A549 (cell line): ENCODE data around the gene PODXL2. TPM values are rescaled to one million over a fixed set of nuclear protein-coding genes. Genes with fewer than 3 reads are reported as not detected.

ENCODE experiments used
- ATAC-seq, 2 experiments: fragments of 200-7000 bp in 1 of 2; fragments of >200 bp in 1 of 2; cut with Nextera tagmentation in 1 of 2; cut with Tn5 transposase in 1 of 2; 3 replicates each; pipeline versions ENCODE4 v1.8.0 to v1.9.1; 2018 to 2020; ENCODE audit warnings: mild to moderate bottlenecking in 1 of 2, moderate library complexity in 1 of 2
- CTCF ChIA-PET: fragments of 300-600 bp; sonication (Branson Sonifier 250); formaldehyde crosslinking; extraction: SDS; loops from one replicate; lab custom pipeline; 2021; ENCODE audit warnings: antibody characterized with exemption, inconsistent platforms; lab: Yijun Ruan, JAX
- POLR2A ChIA-PET: fragments of 350-600 bp; formaldehyde crosslinking; extraction: SDS; loops from one replicate; lab custom pipeline; 2021; ENCODE audit warnings: antibody characterized with exemption, inconsistent platforms; lab: Yijun Ruan, JAX
- DNase-seq, 2 experiments: peaks; one replicate each; pipeline versions ENCODE4 v3.0.0 to v3.0.0-alpha.2; 2011 to 2016; ENCODE audit warnings: low read depth in 1 of 2, low spot score in 1 of 2
- FAIRE-seq: peaks from 2 replicates; lab custom pipeline; 2011; peaks lifted over from hg19 to GRCh38; lab: Jason Lieb, UNC
- H3K27ac ChIP-seq, 2 experiments: fragments of >200 bp; sonication (Bioruptor Twin); formaldehyde crosslinking; 3 replicates each; pipeline ENCODE4 v1.5.1; 2016 to 2017
- H3K4me1 ChIP-seq: fragments of >200 bp; sonication (Bioruptor Twin); formaldehyde crosslinking; 3 replicates; pipeline ENCODE4 v1.6.1; 2016
- H3K4me2 ChIP-seq: fragments of >200 bp; sonication (Bioruptor Twin); formaldehyde crosslinking; 3 replicates; pipeline ENCODE4 v1.6.1; 2016
- H3K4me3 ChIP-seq: fragments of >200 bp; sonication (Bioruptor Twin); formaldehyde crosslinking; 3 replicates; pipeline ENCODE4 v1.5.1; 2016
- H3K9me3 ChIP-seq: fragments of >200 bp; sonication (Bioruptor Twin); formaldehyde crosslinking; 3 replicates; pipeline ENCODE4 v1.6.1; 2016
- CBX2 ChIP-seq: fragments of 200-600 bp; sonication (generic); IDR thresholded peaks from 2 replicates; pipeline ENCODE4 v1.6.1; 2016; ENCODE audit warnings: low read depth, mild to moderate bottlenecking, borderline replicate concordance
- CEBPB ChIP-seq, 2 experiments: fragments of >200 bp in 1 of 2; sonication (Bioruptor Twin) in 1 of 2; formaldehyde crosslinking in 1 of 2; IDR thresholded peaks; 2 replicates each; pipeline ENCODE4 v1.6.1; 2012 to 2016
- CHD2 ChIP-seq: fragments of 150-350 bp; IDR thresholded peaks from 2 replicates; pipeline ENCODE4 v1.6.1; 2014; ENCODE audit warnings: low read length; ENCODE audit not compliant: partially characterized antibody
- CTCF ChIP-seq: fragments of >200 bp; sonication (Bioruptor Twin); formaldehyde crosslinking; IDR thresholded peaks from 3 replicates; pipeline ENCODE4 v1.5.1; 2016
- E2F6 ChIP-seq: IDR thresholded peaks from 2 replicates; pipeline ENCODE4 v1.6.1; 2012; ENCODE audit warnings: low read depth, borderline replicate concordance
- EHF ChIP-seq: fragments of 250-450 bp; sonication (Bioruptor Pico); IDR thresholded peaks from 2 replicates; pipeline ENCODE4 v1.5.0; 2020; ENCODE audit warnings: mild to moderate bottlenecking
- EHMT2 ChIP-seq: fragments of 200-600 bp; sonication (generic); IDR thresholded peaks from 2 replicates; pipeline ENCODE4 v1.6.1; 2016; ENCODE audit warnings: antibody characterized with exemption, low read depth, mild to moderate bottlenecking, moderate library complexity
- EP300 ChIP-seq, 2 experiments: fragments of >200 bp; sonication (Bioruptor Twin); formaldehyde crosslinking; IDR thresholded peaks; 2 replicates in 1 of 2; 3 replicates in 1 of 2; pipeline ENCODE4 v1.6.1; 2016 to 2017
- FOSB ChIP-seq: fragments of 250-450 bp; sonication (Bioruptor Pico); IDR thresholded peaks from 2 replicates; pipeline ENCODE4 v1.5.0; 2020; ENCODE audit warnings: mild to moderate bottlenecking, moderate library complexity
- HDAC2 ChIP-seq: fragments of 200-600 bp; sonication (generic); IDR thresholded peaks from 2 replicates; pipeline ENCODE4 v1.6.1; 2016
- HES2 ChIP-seq: fragments of >200 bp; sonication (Bioruptor Twin); formaldehyde crosslinking; IDR thresholded peaks from 2 replicates; pipeline ENCODE4 v1.6.1; 2016
- HEYL ChIP-seq: fragments of 250-450 bp; sonication (Bioruptor Pico); IDR thresholded peaks from 2 replicates; pipeline ENCODE4 v1.8.0; 2021; ENCODE audit warnings: mild to moderate bottlenecking, moderate library complexity
- HOXB13 ChIP-seq: fragments of 250-450 bp; sonication (Bioruptor Pico); IDR thresholded peaks from 2 replicates; pipeline ENCODE4 v1.5.0; 2020; ENCODE audit warnings: low read depth, mild to moderate bottlenecking, moderate library complexity
- MAX ChIP-seq: IDR thresholded peaks from 2 replicates; pipeline ENCODE4 v1.6.1; 2012
- RAD21 ChIP-seq, 2 experiments: fragments of >200 bp in 1 of 2; sonication (Bioruptor Twin) in 1 of 2; formaldehyde crosslinking in 1 of 2; IDR thresholded peaks in 1 of 2; conservative IDR thresholded peaks in 1 of 2; 2 replicates in 1 of 2; 3 replicates in 1 of 2; pipeline ENCODE4 v1.6.1; 2012 to 2018; ENCODE audit warnings: inconsistent platforms in 1 of 2
- RARB ChIP-seq: fragments of 250-450 bp; sonication (Bioruptor Pico); IDR thresholded peaks from 2 replicates; pipeline ENCODE4 v1.8.0; 2021; ENCODE audit warnings: mild to moderate bottlenecking, moderate library complexity
- REST ChIP-seq: fragments of 200-600 bp; sonication (generic); IDR thresholded peaks from 2 replicates; pipeline ENCODE4 v1.6.1; 2016; ENCODE audit warnings: antibody characterized with exemption, mild to moderate bottlenecking, moderate library complexity
- RFX5 ChIP-seq: fragments of 450-650 bp; IDR thresholded peaks from 2 replicates; pipeline ENCODE4 v1.7.1; 2014; ENCODE audit warnings: antibody characterized with exemption, mild to moderate bottlenecking, moderate library complexity
- ZC3H11A ChIP-seq: fragments of 450-650 bp; IDR thresholded peaks from 2 replicates; pipeline ENCODE4 v1.6.1; 2014; ENCODE audit warnings: antibody characterized with exemption, mild to moderate bottlenecking
- ZFP36 ChIP-seq: fragments of 450-650 bp; IDR thresholded peaks from 2 replicates; pipeline ENCODE4 v1.6.1; 2014; ENCODE audit warnings: borderline replicate concordance; ENCODE audit not compliant: partially characterized antibody
- ZNF302 ChIP-seq: fragments of 250-450 bp; sonication (Bioruptor Pico); IDR thresholded peaks from 2 replicates; pipeline ENCODE4 v1.9.0; 2021; ENCODE audit warnings: inconsistent platforms, mild to moderate bottlenecking, moderate library complexity
- ZSCAN20 ChIP-seq: fragments of 250-450 bp; sonication (Bioruptor Pico); IDR thresholded peaks from 2 replicates; pipeline ENCODE4 v1.8.0; 2022; ENCODE audit warnings: mild to moderate bottlenecking, moderate library complexity
- WGBS: methylation state at CpG from one replicate; pipeline ENCODE4 v1.1.6; 2017; ENCODE audit errors: missing lambda C conversion rate; 5-methylcytosine and 5-hydroxymethylcytosine counted together
- polyA plus RNA-seq, 4 experiments: library from polyadenylated mRNA; depleted of rRNA in 3 of 4; stranded (reverse); fragments of >200 nt; fragmentation: RNase III in 1 of 4; extraction: RNeasy Plus Mini Kit Qiagen cat#74134 plus additional on column Dnase treatment in 1 of 4; gene quantifications; 2 replicates in 3 of 4; 3 replicates in 1 of 4; pipeline ENCODE4 v1.2.3, GENCODE V29; 2011 to 2017

Gene PODXL2
- polyA plus RNA-seq, 2 of the 4 experiments (the other 2 are of a cell fraction): 4.2 to 5.5 TPM

GRCh38 chr3:127670229-127670559, 41.2 kb downstream of the PODXL2 start (continued):
- TF ChIP-seq REST (no peak), EHMT2 (no peak), EHF (CRISPR knock-in tag) (no peak), RAD21 (conservative IDR thresholded peaks at IDR 0.05 in 1 of 2, IDR thresholded peaks at IDR 0.05 in 1 of 2) (no peak), CEBPB (IDR thresholded peaks at IDR 0.05) (no peak), HEYL (CRISPR knock-in tag) (no peak), ZC3H11A (no peak), ZFP36 (no peak)

- DNase-seq: no peak
- TF ChIP-seq CHD2: no peak
- ATAC-seq: no peak
- Histone ChIP-seq H3K4me2 (peak overlapping the region; percentile 72), H3K4me3 (no peak overlapping the region), H3K4me1 (peaks cover 11% of the 10 kb centered on the region; the same call in 1 of the 3 replicates), H3K27ac (peak overlapping the region in 1 of 2 experiments; percentile 100; a peak in 3 of 6 replicates), H3K9me3 (no peaks in the 10 kb centered on the region)
- ChIA-PET CTCF (interaction anchor here (0.7 to 2.8 kb wide), 4 partner anchors 7 to 289 kb away, joined by 3 to 21 read pairs (median 4); no protein-coding TSS in a partner anchor), POLR2A (no interaction called here)
- 94% methylated on average over 8 of the region's 20 CpGs for WGBS
- FAIRE-seq: no peak
These were observed 42.0 kb downstream of the PODXL2 start for GRCh38 chr3:127670761-127671522.

- Histone ChIP-seq H3K4me2 (peak overlapping the region; percentile 72), H3K9me3 (no peaks in the 10 kb centered on the region), H3K27ac (peak overlapping the region; percentile 100), H3K4me1 (peaks cover 11% of the 10 kb centered on the region; the same call in 1 of the 3 replicates), H3K4me3 (peak overlapping the region; percentile 100)
- POLR2A ChIA-PET: no interaction called here
- 17% methylated on average over 23 of the region's 44 CpGs for WGBS
- DNase-seq (no peak), FAIRE-seq (no peak), ATAC-seq (peak; percentile 9 to 41; a peak in 3 of 6 replicates)
- TF ChIP-seq EHMT2: no peak
- TF ChIP-seq CBX2: no peak
- TF ChIP-seq HDAC2: no peak
- TF ChIP-seq E2F6: peak; percentile 14; the same call in 1 of the 2 replicates
- no peak for TF ChIP-seq ZNF302
- no peak for TF ChIP-seq HOXB13 (CRISPR knock-in tag)
- TF ChIP-seq FOSB: no peak
- no peak for TF ChIP-seq RARB (CRISPR knock-in tag)
- TF ChIP-seq CTCF: no peak
- TF ChIP-seq EP300 (IDR thresholded peaks at IDR 0.05): no peak
- no peak for TF ChIP-seq HEYL (CRISPR knock-in tag)
- no peak for TF ChIP-seq HES2
- no peak for TF ChIP-seq ZSCAN20 (CRISPR knock-in tag)
- TF ChIP-seq RFX5: no peak
- peak; percentile 31; the same call in 1 of the 2 replicates for TF ChIP-seq MAX
- CTCF ChIA-PET: interaction anchor here (1.3 to 2.8 kb wide), 3 partner anchors 20 to 288 kb away, joined by 3 to 21 read pairs (median 5); no protein-coding TSS in a partner anchor
These were observed 42.8 kb downstream of the PODXL2 start for GRCh38 chr3:127671523-127672428.
